ENCODE data around the gene CBS.
"Not testable (repeated sequence)": the region's sequence is repeated elsewhere in the genome, so short reads cannot be mapped to it uniquely, and the experiment has no call there.

- TF ChIP-seq CTCF (CRISPR knock-in tag; IDR thresholded peaks at IDR 0.05); PAX8 (CRISPR knock-in tag; IDR thresholded peaks at IDR 0.05; ENCODE audit: borderline replicate concordance); TCF7L2 (IDR thresholded peaks at IDR 0.05; ENCODE audit: low read depth, low read length); ZIK1 (CRISPR knock-in tag; IDR thresholded peaks at IDR 0.05; ENCODE audit: borderline replicate concordance, low read depth); ATF2 (CRISPR knock-in tag; IDR thresholded peaks at IDR 0.05); RNF2 (conservative IDR thresholded peaks at IDR 0.05; ENCODE audit: low read depth); BRD4 (CRISPR knock-in tag; IDR thresholded peaks at IDR 0.05): not testable (repeated sequence)
These were observed 16.5 kb upstream of the CBS start for GRCh38 chr21:43091979-43092614.
